ENCODE results near the gene DYDC1.
"Not testable (repeated sequence)": the region's sequence is repeated elsewhere in the genome, so short reads cannot be mapped to it uniquely, and the experiment has no call there.

Gene DYDC1

GRCh38 chr10:80379701-80380100 lies 23.1 kb upstream of the DYDC1 start:
- Histone ChIP-seq H3K4me3 (ENCODE audit: low read length) (no peak overlapping the region), H3K9ac (ENCODE audit: low read depth, low read length) (no peak overlapping the region), H3K36me3 (ENCODE audit: insufficient read depth, low read length) (no peaks in the 10 kb centered on the region), H3K9me3 (ENCODE audit: insufficient read depth, low read depth, low read length) (no peaks in the 10 kb centered on the region), H3K27me3 (ENCODE audit: insufficient read depth, low read length) (no peaks in the 10 kb centered on the region), H3K4me1 (ENCODE audit: insufficient read depth, low read length) (no peaks in the 10 kb centered on the region), H3K27ac (ENCODE audit: low read depth, low read length) (no peak overlapping the region)
- 97% methylated on average over 3 of the region's 3 CpGs for WGBS

GRCh38 chr10:80373502-80373901 lies 16.9 kb upstream of the DYDC1 start:
- Histone ChIP-seq H3K9me3 (ENCODE audit: insufficient read depth, low read depth, low read length) (no peaks in the 10 kb centered on the region), H3K9ac (ENCODE audit: low read depth, low read length) (no peak overlapping the region), H3K4me3 (ENCODE audit: low read length) (no peak overlapping the region), H3K27me3 (ENCODE audit: insufficient read depth, low read length) (no peaks in the 10 kb centered on the region), H3K27ac (ENCODE audit: low read depth, low read length) (no peak overlapping the region), H3K36me3 (ENCODE audit: insufficient read depth, low read length) (no peaks in the 10 kb centered on the region), H3K4me1 (ENCODE audit: insufficient read depth, low read length) (no peaks in the 10 kb centered on the region)
- 82% methylated on average over 2 of the region's 2 CpGs for WGBS

GRCh38 chr10:80372675-80373074 lies 16.1 kb upstream of the DYDC1 start:
- Histone ChIP-seq H3K9ac (ENCODE audit: low read depth, low read length) (no peak overlapping the region), H3K36me3 (ENCODE audit: insufficient read depth, low read length) (0 out of 2 replicates have a peak, but pooled peaks cover under 1% of the 10 kb centered on the region), H3K27ac (ENCODE audit: low read depth, low read length) (no peak overlapping the region), H3K27me3 (ENCODE audit: insufficient read depth, low read length) (no peaks in the 10 kb centered on the region), H3K9me3 (ENCODE audit: insufficient read depth, low read depth, low read length) (peaks cover 7% of the 10 kb centered on the region), H3K4me3 (ENCODE audit: low read length) (no peak overlapping the region), H3K4me1 (ENCODE audit: insufficient read depth, low read length) (no peaks in the 10 kb centered on the region)
- WGBS = 95% methylated on average over 5 of the region's 5 CpGs

GRCh38 chr10:80371467-80371866 lies 14.9 kb upstream of the DYDC1 start:
- Histone ChIP-seq H3K27ac (ENCODE audit: low read depth, low read length) (no peak overlapping the region), H3K9ac (ENCODE audit: low read depth, low read length) (no peak overlapping the region), H3K36me3 (ENCODE audit: insufficient read depth, low read length) (peaks cover 9% of the 10 kb centered on the region), H3K27me3 (ENCODE audit: insufficient read depth, low read length) (no peaks in the 10 kb centered on the region), H3K4me1 (ENCODE audit: insufficient read depth, low read length) (no peaks in the 10 kb centered on the region), H3K9me3 (ENCODE audit: insufficient read depth, low read depth, low read length) (peaks cover 19% of the 10 kb centered on the region), H3K4me3 (ENCODE audit: low read length) (no peak overlapping the region)
- 84% methylated on average over 6 of the region's 6 CpGs for WGBS

GRCh38 chr10:80365510-80365909 lies 9.0 kb upstream of the DYDC1 start:
- WGBS = 98% methylated on average over 1 of the region's 1 CpG
- Histone ChIP-seq H3K9me3 (ENCODE audit: insufficient read depth, low read depth, low read length) (peaks cover 22% of the 10 kb centered on the region), H3K36me3 (ENCODE audit: insufficient read depth, low read length) (peaks cover 9% of the 10 kb centered on the region), H3K9ac (ENCODE audit: low read depth, low read length) (no peak overlapping the region), H3K4me3 (ENCODE audit: low read length) (no peak overlapping the region), H3K4me1 (ENCODE audit: insufficient read depth, low read length) (no peaks in the 10 kb centered on the region), H3K27me3 (ENCODE audit: insufficient read depth, low read length) (no peaks in the 10 kb centered on the region), H3K27ac (ENCODE audit: low read depth, low read length) (no peak overlapping the region)

- Histone ChIP-seq H3K27me3 (ENCODE audit: insufficient read depth, low read length) (peaks cover 31% of the 10 kb centered on the region), H3K4me1 (ENCODE audit: insufficient read depth, low read length) (0 out of 2 replicates have a peak, but pooled peaks cover 3% of the 10 kb centered on the region), H3K36me3 (ENCODE audit: insufficient read depth, low read length) (no peaks in the 10 kb centered on the region), H3K4me3 (ENCODE audit: low read length) (no peak overlapping the region), H3K9me3 (ENCODE audit: insufficient read depth, low read depth, low read length) (no peaks in the 10 kb centered on the region), H3K9ac (ENCODE audit: low read depth, low read length) (no peak overlapping the region), H3K27ac (ENCODE audit: low read depth, low read length) (no peak overlapping the region)
- WGBS = 96% methylated on average over 22 of the region's 22 CpGs
Observed at GRCh38 chr10:80359644-80360043, 3.1 kb upstream of the DYDC1 start.

- not testable (repeated sequence) for H3K9me3 ChIP-seq (ENCODE audit: insufficient read depth, low read depth, low read length); H3K4me1 ChIP-seq (ENCODE audit: insufficient read depth, low read length); H3K36me3 ChIP-seq (ENCODE audit: insufficient read depth, low read length); H3K9ac ChIP-seq (ENCODE audit: low read depth, low read length); H3K27ac ChIP-seq (ENCODE audit: low read depth, low read length); H3K4me3 ChIP-seq (ENCODE audit: low read length)
- peaks cover 34% of the 10 kb centered on the region for H3K27me3 ChIP-seq (ENCODE audit: insufficient read depth, low read length)
- WGBS = 100% methylated on average over 2 of the region's 2 CpGs
Observed at GRCh38 chr10:80358925-80359324, 2.4 kb upstream of the DYDC1 start.

GRCh38 chr10:80357851-80358125 lies 1.2 kb upstream of the DYDC1 start:
- Histone ChIP-seq H3K27ac (ENCODE audit: low read depth, low read length) (no peak overlapping the region), H3K4me1 (ENCODE audit: insufficient read depth, low read length) (0 out of 2 replicates have a peak, but pooled peaks cover 3% of the 10 kb centered on the region), H3K9me3 (ENCODE audit: insufficient read depth, low read depth, low read length) (no peaks in the 10 kb centered on the region), H3K27me3 (ENCODE audit: insufficient read depth, low read length) (peaks cover 34% of the 10 kb centered on the region), H3K9ac (ENCODE audit: low read depth, low read length) (no peak overlapping the region), H3K36me3 (ENCODE audit: insufficient read depth, low read length) (no peaks in the 10 kb centered on the region), H3K4me3 (ENCODE audit: low read length) (peak overlapping the region; percentile 61; the same call in 1 of the 2 replicates)
- WGBS = 96% methylated on average over 5 of the region's 5 CpGs

GRCh38 chr10:80356989-80357850 lies 665 bp upstream of the DYDC1 start:
- Histone ChIP-seq H3K4me1 (ENCODE audit: insufficient read depth, low read length) (0 out of 2 replicates have a peak, but pooled peaks cover 3% of the 10 kb centered on the region), H3K9ac (ENCODE audit: low read depth, low read length) (peak overlapping the region; percentile 62), H3K9me3 (ENCODE audit: insufficient read depth, low read depth, low read length) (no peaks in the 10 kb centered on the region), H3K4me3 (ENCODE audit: low read length) (peak overlapping the region; percentile 61), H3K36me3 (ENCODE audit: insufficient read depth, low read length) (no peaks in the 10 kb centered on the region), H3K27ac (ENCODE audit: low read depth, low read length) (no peak overlapping the region), H3K27me3 (ENCODE audit: insufficient read depth, low read length) (peaks cover 34% of the 10 kb centered on the region)
- 9% methylated on average over 50 of the region's 50 CpGs for WGBS

GRCh38 chr10:80351220-80351619 lies 5.3 kb downstream of the DYDC1 start:
- Histone ChIP-seq H3K9me3 (ENCODE audit: insufficient read depth, low read depth, low read length) (no peaks in the 10 kb centered on the region), H3K27ac (ENCODE audit: low read depth, low read length) (no peak overlapping the region)

GRCh38 chr10:80350251-80350650 lies 6.3 kb downstream of the DYDC1 start:
- Histone ChIP-seq H3K36me3 (ENCODE audit: insufficient read depth, low read length) (no peaks in the 10 kb centered on the region), H3K9ac (ENCODE audit: low read depth, low read length) (no peak overlapping the region), H3K4me3 (ENCODE audit: low read length) (no peak overlapping the region), H3K27me3 (ENCODE audit: insufficient read depth, low read length) (peaks cover 9% of the 10 kb centered on the region; the same call in 1 of the 2 replicates), H3K27ac (ENCODE audit: low read depth, low read length) (no peak overlapping the region), H3K9me3 (ENCODE audit: insufficient read depth, low read depth, low read length) (no peaks in the 10 kb centered on the region), H3K4me1 (ENCODE audit: insufficient read depth, low read length) (no peaks in the 10 kb centered on the region)
- WGBS = 94% methylated on average over 3 of the region's 3 CpGs

More at GRCh38 chr10:80351220-80351619, 5.3 kb downstream of the DYDC1 start:
- no peak overlapping the region for H3K9ac ChIP-seq (ENCODE audit: low read depth, low read length)
- H3K4me3 ChIP-seq (ENCODE audit: low read length) = no peak overlapping the region
- 93% methylated on average over 3 of the region's 3 CpGs for WGBS
- H3K36me3 ChIP-seq (ENCODE audit: insufficient read depth, low read length) = no peaks in the 10 kb centered on the region
- H3K27me3 ChIP-seq (ENCODE audit: insufficient read depth, low read length) = peaks cover 19% of the 10 kb centered on the region
- H3K4me1 ChIP-seq (ENCODE audit: insufficient read depth, low read length) = no peaks in the 10 kb centered on the region

All from HUES64 (cell line).